Smooth muscle cell (in vitro differentiated cells): ENCODE results near the gene PRR30. TPM values are rescaled to one million over a fixed set of nuclear protein-coding genes. Genes with fewer than 3 reads are reported as not detected.

ENCODE experiments used
- DNase-seq: peaks from one replicate; lab custom pipeline; 2025; ENCODE audit not compliant: unreplicated experiment; lab: John Stamatoyannopoulos, UW
- H2AFZ ChIP-seq: fragments of 200-600 bp; sonication (generic); 2 replicates; pipeline ENCODE4 v1.6.0; 2016; ENCODE audit warnings: antibody characterized with exemption, low read depth, mild to moderate bottlenecking
- H3F3A ChIP-seq: fragments of 200-600 bp; sonication (generic); 2 replicates; pipeline ENCODE4 v1.6.0; 2017; ENCODE audit warnings: antibody characterized with exemption, low read depth
- H3K27ac ChIP-seq: fragments of 200-600 bp; sonication (generic); 2 replicates; pipeline ENCODE4 v1.5.1; 2016; ENCODE audit warnings: low read depth, mild to moderate bottlenecking
- H3K27me3 ChIP-seq: fragments of 200-600 bp; sonication (generic); 2 replicates; pipeline ENCODE4 v1.6.1; 2016; ENCODE audit warnings: low read depth, mild to moderate bottlenecking
- H3K36me3 ChIP-seq: fragments of 200-600 bp; sonication (generic); 2 replicates; pipeline ENCODE4 v1.5.1; 2016; ENCODE audit warnings: low read depth
- H3K4me1 ChIP-seq: fragments of 200-600 bp; sonication (generic); 2 replicates; pipeline ENCODE4 v1.5.1; 2016; ENCODE audit warnings: low read depth
- H3K4me2 ChIP-seq: fragments of 200-600 bp; sonication (generic); 2 replicates; pipeline ENCODE4 v1.6.0; 2016; ENCODE audit warnings: mild to moderate bottlenecking
- H3K4me3 ChIP-seq: fragments of 200-600 bp; sonication (generic); 2 replicates; pipeline ENCODE4 v1.5.1; 2016; ENCODE audit warnings: mild to moderate bottlenecking
- H3K79me2 ChIP-seq: fragments of 200-600 bp; sonication (generic); 2 replicates; pipeline ENCODE4 v1.6.0; 2016; ENCODE audit warnings: low read depth, mild to moderate bottlenecking
- H3K9ac ChIP-seq: fragments of 200-600 bp; sonication (generic); 2 replicates; pipeline ENCODE4 v1.6.0; 2016; ENCODE audit warnings: low read depth
- H3K9me3 ChIP-seq: fragments of 200-600 bp; sonication (generic); replicated peaks from 2 replicates; pipeline ENCODE4 v1.5.1; 2016; ENCODE audit warnings: low read depth
- H4K20me1 ChIP-seq: fragments of 200-600 bp; sonication (generic); 2 replicates; pipeline ENCODE4 v1.6.0; 2016; ENCODE audit warnings: low read depth
- WGBS: methylation state at CpG from one replicate; pipeline ENCODE4 v1.1.7; 2016; ENCODE audit warnings: low lambda C conversion rate; 5-methylcytosine and 5-hydroxymethylcytosine counted together
- polyA plus RNA-seq: library from polyadenylated mRNA; unstranded; fragments of >200 nt; fragmentation: Nextera tagmentation; extraction: Ambion mirVana; gene quantifications from 2 replicates; pipeline ENCODE4 v1.2.1, GENCODE V29; 2016
- total RNA-seq: library from RNA; depleted of rRNA; stranded (reverse); fragments of >200 nt; gene quantifications from 2 replicates; pipeline ENCODE4 v1.2.3, GENCODE V29; 2014
- TF ChIP-seq, protein P1 (sequence below): fragments of 200-600 bp; sonication (generic); IDR thresholded peaks from 2 replicates; pipeline ENCODE4 v1.5.1; 2017; ENCODE audit warnings: borderline replicate concordance, mild to moderate bottlenecking, antibody characterized with exemption; ENCODE audit not compliant: insufficient read depth, poor library complexity, severe bottlenecking

PRR30 gene
- total and polyA plus RNA-seq, 2 experiments from 2014 or later, result not detected

DNA sequence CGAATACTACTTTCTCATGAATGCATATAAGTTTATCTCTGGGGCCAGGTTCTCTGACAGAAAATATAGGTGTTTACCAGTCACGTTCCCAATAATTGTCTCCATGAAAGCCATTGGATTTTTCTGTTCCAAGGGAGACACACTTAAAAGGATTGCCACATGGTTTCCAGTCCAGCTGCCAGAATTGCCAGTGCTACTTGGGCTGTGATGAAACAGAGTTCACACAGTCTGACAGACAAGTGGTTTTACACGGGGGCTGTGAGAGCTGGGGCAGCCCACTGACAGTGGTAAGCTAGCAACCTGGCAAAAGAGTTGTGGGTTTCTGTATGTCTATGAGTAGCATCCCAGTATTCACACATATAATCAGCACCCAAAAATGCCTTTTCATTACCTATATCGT is 44.9 kb upstream of the PRR30 start:
- Histone ChIP-seq H3K36me3 (no peaks in the 10 kb centered on the region), H3F3A (peaks cover 5% of the 10 kb centered on the region), H3K27me3 (peaks cover 3% of the 10 kb centered on the region), H4K20me1 (no peaks in the 10 kb centered on the region), H2AFZ (no peak overlapping the region), H3K4me2 (no peak overlapping the region), H3K4me3 (no peak overlapping the region), H3K79me2 (no peaks in the 10 kb centered on the region), H3K4me1 (no peaks in the 10 kb centered on the region), H3K27ac (no peak overlapping the region), H3K9me3 (no peaks in the 10 kb centered on the region), H3K9ac (no peak overlapping the region)
- TF ChIP-seq, protein P1, sequence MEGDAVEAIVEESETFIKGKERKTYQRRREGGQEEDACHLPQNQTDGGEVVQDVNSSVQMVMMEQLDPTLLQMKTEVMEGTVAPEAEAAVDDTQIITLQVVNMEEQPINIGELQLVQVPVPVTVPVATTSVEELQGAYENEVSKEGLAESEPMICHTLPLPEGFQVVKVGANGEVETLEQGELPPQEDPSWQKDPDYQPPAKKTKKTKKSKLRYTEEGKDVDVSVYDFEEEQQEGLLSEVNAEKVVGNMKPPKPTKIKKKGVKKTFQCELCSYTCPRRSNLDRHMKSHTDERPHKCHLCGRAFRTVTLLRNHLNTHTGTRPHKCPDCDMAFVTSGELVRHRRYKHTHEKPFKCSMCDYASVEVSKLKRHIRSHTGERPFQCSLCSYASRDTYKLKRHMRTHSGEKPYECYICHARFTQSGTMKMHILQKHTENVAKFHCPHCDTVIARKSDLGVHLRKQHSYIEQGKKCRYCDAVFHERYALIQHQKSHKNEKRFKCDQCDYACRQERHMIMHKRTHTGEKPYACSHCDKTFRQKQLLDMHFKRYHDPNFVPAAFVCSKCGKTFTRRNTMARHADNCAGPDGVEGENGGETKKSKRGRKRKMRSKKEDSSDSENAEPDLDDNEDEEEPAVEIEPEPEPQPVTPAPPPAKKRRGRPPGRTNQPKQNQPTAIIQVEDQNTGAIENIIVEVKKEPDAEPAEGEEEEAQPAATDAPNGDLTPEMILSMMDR, result no peak
- DNase-seq, result no peak
- WGBS, result 67% methylated on average over 4 of the region's 4 CpGs

DNA sequence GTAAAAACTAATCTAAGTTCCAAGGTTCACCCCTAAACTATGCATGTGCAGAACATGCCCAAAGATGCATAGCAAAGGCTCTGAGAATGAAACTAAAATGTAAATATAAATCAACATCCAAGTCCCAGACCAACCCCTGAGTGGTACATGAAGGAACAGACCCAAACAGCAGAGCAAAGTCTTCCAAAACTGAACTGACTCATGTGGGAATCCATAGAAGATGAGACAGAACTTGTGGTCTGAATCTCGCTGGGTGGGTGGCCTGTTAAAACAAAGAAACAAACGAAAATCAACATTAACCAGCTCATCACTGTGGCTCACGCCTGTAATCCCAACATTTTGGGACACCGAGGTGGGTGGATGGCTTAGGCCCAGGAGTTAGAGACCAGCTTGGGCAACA is 43.1 kb upstream of the PRR30 start:
- Histone ChIP-seq H3F3A (peaks cover 5% of the 10 kb centered on the region), H3K4me2 (peak overlapping the region; percentile 33), H3K79me2 (no peaks in the 10 kb centered on the region), H3K9ac (no peak overlapping the region), H3K27ac (peak overlapping the region; percentile 2), H2AFZ (no peak overlapping the region), H3K4me1 (no peaks in the 10 kb centered on the region), H3K4me3 (no peak overlapping the region), H3K27me3 (peaks cover 15% of the 10 kb centered on the region), H3K9me3 (no peaks in the 10 kb centered on the region), H4K20me1 (no peaks in the 10 kb centered on the region), H3K36me3 (no peaks in the 10 kb centered on the region)
- DNase-seq, result no peak
- WGBS, result 39% methylated on average over 4 of the region's 4 CpGs
- TF ChIP-seq, protein P1, result no peak

DNA sequence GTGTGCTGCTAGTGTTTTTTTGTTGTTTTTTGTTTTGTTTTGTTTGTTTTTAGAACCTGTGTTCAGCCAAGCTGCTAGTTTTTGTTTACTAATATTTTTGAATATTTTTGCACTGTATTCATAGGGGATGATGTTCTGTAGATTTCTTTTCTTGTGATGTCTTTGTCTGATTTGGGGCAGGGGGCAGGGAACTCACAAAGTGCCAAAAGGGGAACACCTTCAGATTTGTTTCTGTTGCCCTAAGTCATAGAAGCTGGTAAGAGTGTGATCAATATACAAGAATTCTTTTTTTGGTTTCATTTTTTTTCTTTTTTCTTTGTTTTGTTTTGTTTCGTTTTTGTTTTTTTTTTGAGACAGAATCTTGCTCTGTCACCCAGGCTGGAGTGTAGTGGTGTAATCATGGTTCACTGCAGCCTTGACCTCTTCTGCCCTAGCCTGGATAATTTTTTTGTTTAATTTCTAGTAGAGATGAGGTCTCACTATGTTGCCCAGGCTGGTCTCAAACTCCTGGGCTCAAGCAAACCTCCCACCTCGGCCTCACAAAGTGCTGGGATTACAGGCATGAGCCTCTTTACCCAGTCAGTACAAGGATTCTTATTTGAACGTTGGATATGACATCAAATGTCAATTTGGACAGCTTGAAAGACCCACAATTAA is 40.3 kb upstream of the PRR30 start:
- Histone ChIP-seq H3K4me2 (no peak overlapping the region), H3K4me1 (peaks cover 1% of the 10 kb centered on the region), H2AFZ (no peak overlapping the region), H3K27me3 (peaks cover 15% of the 10 kb centered on the region), H3K9ac (no peak overlapping the region), H3K4me3 (no peak overlapping the region), H3K79me2 (no peaks in the 10 kb centered on the region), H3K27ac (no peak overlapping the region), H3K36me3 (no peaks in the 10 kb centered on the region), H3F3A (peaks cover 4% of the 10 kb centered on the region), H3K9me3 (no peaks in the 10 kb centered on the region), H4K20me1 (no peaks in the 10 kb centered on the region)
- 85% methylated on average over 3 of the region's 3 CpGs for WGBS
- TF ChIP-seq, protein P1, result no peak
- no peak for DNase-seq

DNA sequence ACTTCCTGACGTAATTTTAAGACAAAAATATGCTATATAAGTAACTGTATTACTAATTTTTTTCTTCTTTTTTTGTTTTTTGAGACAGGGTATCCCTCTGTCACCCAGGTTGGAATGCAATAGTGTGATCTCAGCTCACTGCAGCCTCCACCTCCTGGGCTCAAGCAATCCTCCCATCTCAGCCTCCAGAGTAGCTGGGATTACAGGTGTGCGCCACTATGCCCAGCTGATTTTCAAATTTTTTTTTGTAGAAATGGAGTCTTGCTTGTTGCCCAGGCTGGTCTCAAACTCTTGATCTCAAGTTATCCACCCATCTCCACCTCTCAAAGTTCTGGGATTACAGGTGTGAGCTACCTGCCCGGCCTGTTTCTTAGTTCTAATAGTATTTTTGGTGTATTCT is 39.3 kb upstream of the PRR30 start:
- Histone ChIP-seq H3F3A (no peaks in the 10 kb centered on the region), H3K27ac (no peak overlapping the region), H3K4me3 (no peak overlapping the region), H3K9ac (no peak overlapping the region), H2AFZ (no peak overlapping the region), H3K36me3 (no peaks in the 10 kb centered on the region), H3K4me2 (no peak overlapping the region), H3K79me2 (no peaks in the 10 kb centered on the region), H3K4me1 (peaks cover 5% of the 10 kb centered on the region), H3K27me3 (peaks cover 18% of the 10 kb centered on the region), H4K20me1 (no peaks in the 10 kb centered on the region), H3K9me3 (no peaks in the 10 kb centered on the region)
- WGBS, result 90% methylated on average over 3 of the region's 3 CpGs
- TF ChIP-seq, protein P1, result no peak
- no peak for DNase-seq
